GM13977 (cell line): Measurements from ENCODE around the gene SLX4IP.
"Not testable (repeated sequence)": the region's sequence is repeated elsewhere in the genome, so short reads cannot be mapped to it uniquely, and the experiment has no call there.

Experiments used
- DNase-seq: peaks from one replicate; pipeline ENCODE4 v3.0.0; 2012; ENCODE audit warnings: low spot score
- in situ Hi-C: fragments of 300-500 bp; cut with MboI; formaldehyde crosslinking; loops from one replicate; pipeline ENCODE4 v1.12.0; 2022; ENCODE audit warnings: low sequenced_read_pairs, low pct_unique_long_range_greater_than_20kb, mixed read lengths, inconsistent platforms; ENCODE audit not compliant: unreplicated experiment
- TF ChIP-seq, protein P1 (sequence below): IDR thresholded peaks from 2 replicates; pipeline ENCODE4 v1.5.1; 2012; ENCODE audit warnings: mild to moderate bottlenecking, control low read depth; ENCODE audit not compliant: insufficient read depth; ENCODE audit errors: extremely low read depth, missing control alignments

SLX4IP gene

DNA sequence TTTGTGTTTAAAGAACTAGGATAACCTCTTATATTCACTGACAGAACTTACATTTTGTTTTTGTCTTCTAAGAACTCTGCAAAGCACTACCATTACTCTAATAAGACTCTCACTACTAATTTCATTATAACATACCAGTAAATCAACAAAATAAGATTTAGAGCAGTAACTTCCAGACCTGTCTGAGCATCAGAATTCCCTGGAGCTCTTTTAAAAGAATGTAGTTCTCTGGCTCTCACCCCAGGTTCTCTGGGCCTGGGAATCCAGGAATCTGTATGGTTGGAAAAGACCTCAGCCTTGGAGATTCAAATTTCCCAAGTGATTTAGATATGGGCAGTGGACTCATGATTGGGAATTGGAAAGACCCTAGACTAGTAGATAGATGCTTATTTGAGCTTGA, 149.3 kb downstream of the SLX4IP start:
- TF ChIP-seq, protein P1, sequence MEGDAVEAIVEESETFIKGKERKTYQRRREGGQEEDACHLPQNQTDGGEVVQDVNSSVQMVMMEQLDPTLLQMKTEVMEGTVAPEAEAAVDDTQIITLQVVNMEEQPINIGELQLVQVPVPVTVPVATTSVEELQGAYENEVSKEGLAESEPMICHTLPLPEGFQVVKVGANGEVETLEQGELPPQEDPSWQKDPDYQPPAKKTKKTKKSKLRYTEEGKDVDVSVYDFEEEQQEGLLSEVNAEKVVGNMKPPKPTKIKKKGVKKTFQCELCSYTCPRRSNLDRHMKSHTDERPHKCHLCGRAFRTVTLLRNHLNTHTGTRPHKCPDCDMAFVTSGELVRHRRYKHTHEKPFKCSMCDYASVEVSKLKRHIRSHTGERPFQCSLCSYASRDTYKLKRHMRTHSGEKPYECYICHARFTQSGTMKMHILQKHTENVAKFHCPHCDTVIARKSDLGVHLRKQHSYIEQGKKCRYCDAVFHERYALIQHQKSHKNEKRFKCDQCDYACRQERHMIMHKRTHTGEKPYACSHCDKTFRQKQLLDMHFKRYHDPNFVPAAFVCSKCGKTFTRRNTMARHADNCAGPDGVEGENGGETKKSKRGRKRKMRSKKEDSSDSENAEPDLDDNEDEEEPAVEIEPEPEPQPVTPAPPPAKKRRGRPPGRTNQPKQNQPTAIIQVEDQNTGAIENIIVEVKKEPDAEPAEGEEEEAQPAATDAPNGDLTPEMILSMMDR, result no peak
- no peak for DNase-seq
- in situ Hi-C loops, result no loop called here

DNA sequence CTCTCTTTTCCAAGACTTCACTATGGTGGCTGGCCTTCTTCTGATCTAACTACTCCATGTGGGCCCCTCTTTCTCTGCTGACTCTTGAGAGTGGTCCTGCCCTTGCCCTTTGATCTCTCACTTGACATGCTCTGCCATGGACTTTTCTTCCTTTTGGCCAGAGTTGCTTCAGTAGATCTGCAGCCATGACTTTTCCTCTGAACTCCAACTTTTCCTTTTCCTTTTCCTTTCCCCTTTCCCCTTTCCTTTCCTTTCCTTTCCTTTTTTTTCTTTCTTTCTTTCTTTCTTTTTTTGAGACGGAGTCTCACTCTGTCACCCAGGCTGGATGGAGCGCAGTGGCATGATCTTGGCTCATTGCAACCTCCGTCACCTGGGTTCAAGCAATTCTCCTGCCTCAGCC, 150.2 kb downstream of the SLX4IP start:
- TF ChIP-seq, protein P1, result no peak
- in situ Hi-C loops, result no loop called here
- no peak for DNase-seq

DNA sequence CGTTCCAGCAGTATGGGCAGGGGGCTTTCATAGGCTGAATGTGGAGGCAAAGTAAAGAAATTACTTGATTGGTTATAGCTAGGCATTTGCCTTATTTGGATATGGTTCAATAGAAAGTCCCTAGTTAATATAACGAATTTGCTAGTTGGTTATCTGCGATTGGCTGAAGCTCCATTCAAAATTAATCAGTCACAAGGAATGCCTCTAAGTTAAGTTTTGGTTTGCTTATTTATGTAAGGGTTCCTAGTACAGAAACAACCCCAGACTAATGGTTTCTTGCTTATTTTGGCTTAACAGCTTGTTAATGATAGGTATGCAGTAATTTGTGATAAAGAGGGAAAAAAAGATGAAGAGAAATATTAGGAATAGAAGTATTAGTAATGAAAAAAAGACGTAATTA, 151.2 kb downstream of the SLX4IP start:
- no peak for DNase-seq
- in situ Hi-C loops, result no loop called here
- TF ChIP-seq, protein P1, result no peak

DNA sequence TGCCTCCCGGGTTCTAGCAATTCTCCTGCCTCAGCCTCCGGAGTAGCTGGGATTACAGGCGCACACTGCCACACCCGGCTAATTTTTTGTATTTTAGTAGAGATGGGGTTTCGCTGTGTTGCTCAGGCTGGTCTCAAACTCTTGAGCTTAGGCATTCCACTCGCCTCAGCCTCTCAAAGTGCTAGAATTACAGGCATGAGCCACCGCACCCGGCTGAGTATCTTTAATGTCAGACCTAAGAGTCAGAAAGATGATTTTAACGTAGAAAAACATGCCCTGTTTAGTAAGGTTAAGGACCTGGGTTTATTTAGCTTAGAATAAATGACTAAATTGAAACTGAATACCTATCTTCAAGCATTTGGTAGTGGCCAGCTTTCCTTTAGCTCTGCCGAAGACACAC, 155.3 kb downstream of the SLX4IP start:
- not testable (repeated sequence) for DNase-seq

GRCh38 chr20:10590950-10591671, 156.0 kb downstream of the SLX4IP start:
- TF ChIP-seq, protein P1, result no peak
- in situ Hi-C loops, result no loop called here
- no peak for DNase-seq

More for the DNA sequence above, 155.3 kb downstream of the SLX4IP start:
- in situ Hi-C loops, result not testable (repeated sequence)

- DNase-seq, result no peak
- in situ Hi-C loops, result no loop called here
- TF ChIP-seq, protein P1, result no peak
These were observed 156.9 kb downstream of the SLX4IP start for GRCh38 chr20:10591946-10592521.

- TF ChIP-seq, protein P1, result no peak
- no peak for DNase-seq
- in situ Hi-C loops, result no loop called here
These were observed 159.3 kb downstream of the SLX4IP start for GRCh38 chr20:10594296-10594868.
